Measurements from ENCODE around the gene PDCD6IP.

PDCD6IP gene

GRCh38 chr3:33887478-33887877 lies 89.0 kb downstream of the PDCD6IP start:
- no peak for DNase-seq
- Histone ChIP-seq H4K20me1 (ENCODE audit: insufficient read depth, low read length) (no peaks in the 10 kb centered on the region), H3F3A (ENCODE audit: insufficient read depth, low read length) (no peaks in the 10 kb centered on the region), H3K79me2 (ENCODE audit: low read length) (no peaks in the 10 kb centered on the region), H3K9me3 (replicated peaks; ENCODE audit: insufficient read depth, low read length) (no peaks in the 10 kb centered on the region), H3K4me1 (ENCODE audit: low read length) (no peaks in the 10 kb centered on the region), H3K4me2 (ENCODE audit: low read depth, low read length) (no peak overlapping the region), H3K9ac (ENCODE audit: low read length) (no peak overlapping the region), H3K9me2 (replicated peaks; ENCODE audit: insufficient read depth, low read length) (no peaks in the 10 kb centered on the region), H3K36me3 (replicated peaks; ENCODE audit: insufficient read depth, low read length) (no peaks in the 10 kb centered on the region), H3K4me3 (ENCODE audit: low read length) (no peak overlapping the region), H3K27me3 (replicated peaks; ENCODE audit: insufficient read depth, low read length) (no peaks in the 10 kb centered on the region), H3K27ac (ENCODE audit: low read length) (no peak overlapping the region), H2AFZ (ENCODE audit: low read length) (no peak overlapping the region)
- TF ChIP-seq EZH2 (optimal IDR thresholded peaks at IDR 0.05; ENCODE audit: low read depth, low read length) (no peak), EZH2phosphoT487 (IDR thresholded peaks at IDR 0.05; ENCODE audit: low read length) (no peak)
- TF ChIP-seq, protein P1, sequence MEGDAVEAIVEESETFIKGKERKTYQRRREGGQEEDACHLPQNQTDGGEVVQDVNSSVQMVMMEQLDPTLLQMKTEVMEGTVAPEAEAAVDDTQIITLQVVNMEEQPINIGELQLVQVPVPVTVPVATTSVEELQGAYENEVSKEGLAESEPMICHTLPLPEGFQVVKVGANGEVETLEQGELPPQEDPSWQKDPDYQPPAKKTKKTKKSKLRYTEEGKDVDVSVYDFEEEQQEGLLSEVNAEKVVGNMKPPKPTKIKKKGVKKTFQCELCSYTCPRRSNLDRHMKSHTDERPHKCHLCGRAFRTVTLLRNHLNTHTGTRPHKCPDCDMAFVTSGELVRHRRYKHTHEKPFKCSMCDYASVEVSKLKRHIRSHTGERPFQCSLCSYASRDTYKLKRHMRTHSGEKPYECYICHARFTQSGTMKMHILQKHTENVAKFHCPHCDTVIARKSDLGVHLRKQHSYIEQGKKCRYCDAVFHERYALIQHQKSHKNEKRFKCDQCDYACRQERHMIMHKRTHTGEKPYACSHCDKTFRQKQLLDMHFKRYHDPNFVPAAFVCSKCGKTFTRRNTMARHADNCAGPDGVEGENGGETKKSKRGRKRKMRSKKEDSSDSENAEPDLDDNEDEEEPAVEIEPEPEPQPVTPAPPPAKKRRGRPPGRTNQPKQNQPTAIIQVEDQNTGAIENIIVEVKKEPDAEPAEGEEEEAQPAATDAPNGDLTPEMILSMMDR (IDR thresholded peaks at IDR 0.05; ENCODE audit: low read length), result no peak

- Histone ChIP-seq H4K20me1 (ENCODE audit: insufficient read depth, low read length) (no peaks in the 10 kb centered on the region), H3K9me2 (replicated peaks; ENCODE audit: insufficient read depth, low read length) (no peaks in the 10 kb centered on the region), H3K4me1 (ENCODE audit: low read length) (no peaks in the 10 kb centered on the region), H3K9ac (ENCODE audit: low read length) (no peak overlapping the region), H3K4me2 (ENCODE audit: low read depth, low read length) (no peak overlapping the region), H3K79me2 (ENCODE audit: low read length) (no peaks in the 10 kb centered on the region), H3K9me3 (replicated peaks; ENCODE audit: insufficient read depth, low read length) (no peaks in the 10 kb centered on the region), H3F3A (ENCODE audit: insufficient read depth, low read length) (no peaks in the 10 kb centered on the region), H3K4me3 (ENCODE audit: low read length) (no peak overlapping the region), H2AFZ (ENCODE audit: low read length) (no peak overlapping the region), H3K27me3 (replicated peaks; ENCODE audit: insufficient read depth, low read length) (no peaks in the 10 kb centered on the region), H3K27ac (ENCODE audit: low read length) (no peak overlapping the region), H3K36me3 (replicated peaks; ENCODE audit: insufficient read depth, low read length) (no peaks in the 10 kb centered on the region)
- TF ChIP-seq, protein P1 (IDR thresholded peaks at IDR 0.05; ENCODE audit: low read length), result no peak
- TF ChIP-seq EZH2phosphoT487 (IDR thresholded peaks at IDR 0.05; ENCODE audit: low read length) (no peak), EZH2 (optimal IDR thresholded peaks at IDR 0.05; ENCODE audit: low read depth, low read length) (no peak)
- no peak for DNase-seq
These were observed 91.1 kb downstream of the PDCD6IP start for GRCh38 chr3:33889394-33890039.

DNA sequence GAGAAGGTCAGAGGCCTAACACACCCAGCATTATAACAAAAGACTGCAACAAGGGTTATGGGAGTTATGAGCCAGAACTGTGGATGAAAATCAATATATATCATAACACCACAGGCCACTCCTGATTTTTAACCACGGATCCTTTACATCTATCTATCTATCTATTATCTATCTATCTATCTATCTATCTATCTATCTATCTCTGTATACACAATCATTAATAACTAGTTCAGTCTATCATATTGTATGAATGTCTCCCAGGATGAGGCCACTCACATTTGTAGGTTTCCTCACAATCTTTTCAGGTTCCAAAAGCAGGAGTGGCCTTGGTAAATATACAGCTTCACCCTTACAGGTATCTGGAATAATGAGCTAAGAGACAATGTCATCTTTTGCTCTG lies 94.2 kb downstream of the PDCD6IP start:
- TF ChIP-seq, protein P1 (IDR thresholded peaks at IDR 0.05; ENCODE audit: low read length), result no peak
- TF ChIP-seq EZH2 (optimal IDR thresholded peaks at IDR 0.05; ENCODE audit: low read depth, low read length) (no peak), EZH2phosphoT487 (IDR thresholded peaks at IDR 0.05; ENCODE audit: low read length) (no peak)
- H3K79me2 ChIP-seq (ENCODE audit: low read length), result no peaks in the 10 kb centered on the region
- no peaks in the 10 kb centered on the region for H4K20me1 ChIP-seq (ENCODE audit: insufficient read depth, low read length)
- no peaks in the 10 kb centered on the region for H3K4me1 ChIP-seq (ENCODE audit: low read length)
- H3K9ac ChIP-seq (ENCODE audit: low read length), result no peak overlapping the region
- H3F3A ChIP-seq (ENCODE audit: insufficient read depth, low read length), result no peaks in the 10 kb centered on the region
- DNase-seq, result no peak
- H3K36me3 ChIP-seq (replicated peaks; ENCODE audit: insufficient read depth, low read length), result no peaks in the 10 kb centered on the region
- H3K27ac ChIP-seq (ENCODE audit: low read length), result no peak overlapping the region
- H2AFZ ChIP-seq (ENCODE audit: low read length), result no peak overlapping the region
- no peak overlapping the region for H3K4me2 ChIP-seq (ENCODE audit: low read depth, low read length)
- H3K27me3 ChIP-seq (replicated peaks; ENCODE audit: insufficient read depth, low read length), result no peaks in the 10 kb centered on the region
- no peaks in the 10 kb centered on the region for H3K9me2 ChIP-seq (replicated peaks; ENCODE audit: insufficient read depth, low read length)
- no peaks in the 10 kb centered on the region for H3K9me3 ChIP-seq (replicated peaks; ENCODE audit: insufficient read depth, low read length)
- no peak overlapping the region for H3K4me3 ChIP-seq (ENCODE audit: low read length)

All from MM.1S (cell line).